H1 (cell line): ENCODE measurements around the gene SPON2. TPM values are rescaled to one million over a fixed set of nuclear protein-coding genes. Genes with fewer than 3 reads are reported as not detected.

Experiments
- CTCF ChIA-PET: fragments of 300-600 bp; sonication (Branson Sonifier 250); formaldehyde crosslinking; loops from one replicate; lab custom pipeline; 2021; ENCODE audit not compliant: partially characterized antibody; lab: Charles Lee
- POLR2A ChIA-PET: fragments of 300-600 bp; sonication (Branson Sonifier 250); formaldehyde crosslinking; loops from one replicate; lab custom pipeline; 2021; ENCODE audit warnings: inconsistent platforms; ENCODE audit not compliant: partially characterized antibody; lab: Charles Lee
- DNase-seq, 2 experiments: peaks; one replicate each; pipeline versions ENCODE4 v3.0.0 to v3.0.0-alpha.2; 2010 to 2022; ENCODE audit warnings: low spot score in 2 of 2, low read depth in 1 of 2, mixed read lengths in 1 of 2
- FAIRE-seq: peaks from 2 replicates; lab custom pipeline; 2011; peaks lifted over from hg19 to GRCh38; lab: Jason Lieb, UNC
- H2AFZ ChIP-seq: 2 replicates; pipeline ENCODE4 v1.8.1; 2012; ENCODE audit warnings: low read length, inconsistent platforms
- H2AK5ac ChIP-seq: 2 replicates; pipeline ENCODE4 v1.6.1; 2013; ENCODE audit warnings: low read depth, low read length
- H2BK120ac ChIP-seq: replicated peaks from 2 replicates; pipeline ENCODE3; 2013; ENCODE audit warnings: low read depth, low read length, inconsistent platforms
- H2BK12ac ChIP-seq: 2 replicates; pipeline ENCODE4 v1.6.1; 2013; ENCODE audit warnings: low read depth, low read length
- H2BK15ac ChIP-seq: 2 replicates; pipeline ENCODE4 v1.6.1; 2013; ENCODE audit warnings: low read length
- H2BK20ac ChIP-seq: 2 replicates; pipeline ENCODE4 v1.6.1; 2013; ENCODE audit warnings: low read length
- H2BK5ac ChIP-seq: 2 replicates; pipeline ENCODE4 v1.6.1; 2013; ENCODE audit warnings: low read depth, low read length
- H3K14ac ChIP-seq: 2 replicates; pipeline ENCODE4 v1.6.1; 2013; ENCODE audit warnings: inconsistent platforms; ENCODE audit not compliant: insufficient read length
- H3K18ac ChIP-seq: 2 replicates; pipeline ENCODE4 v1.6.1; 2013; ENCODE audit warnings: low read length; ENCODE audit errors: extremely low read depth
- H3K23ac ChIP-seq: 2 replicates; pipeline ENCODE4 v1.6.1; 2013; ENCODE audit warnings: inconsistent platforms; ENCODE audit not compliant: insufficient read length
- H3K23me2 ChIP-seq: 2 replicates; pipeline ENCODE4 v1.6.1; 2013; ENCODE audit warnings: low read depth, low read length
- H3K27ac ChIP-seq: 2 replicates; pipeline ENCODE4 v1.6.1; 2011; ENCODE audit warnings: low read depth, low read length, inconsistent platforms
- H3K27me3 ChIP-seq, 4 experiments: replicated peaks in 1 of 4; 1 replicate in 1 of 4; 2 replicates in 3 of 4; pipeline versions ENCODE4 v1.6.1 to v1.8.1; 2011 to 2013; ENCODE audit warnings: low read length in 3 of 4, mild to moderate bottlenecking in 3 of 4, inconsistent platforms in 2 of 4, mixed read lengths in 2 of 4, moderate library complexity in 1 of 4; ENCODE audit not compliant: control insufficient read depth in 3 of 4, insufficient read depth in 3 of 4; ENCODE audit errors: extremely low read depth in 1 of 4
- H3K36me3 ChIP-seq, 4 experiments: 2 replicates each; pipeline versions ENCODE4 v1.6.1 to v1.8.1; 2011 to 2013; ENCODE audit warnings: mild to moderate bottlenecking in 4 of 4, low read length in 3 of 4, moderate library complexity in 2 of 4, control low read depth in 1 of 4, inconsistent platforms in 1 of 4; ENCODE audit not compliant: insufficient read depth in 4 of 4, control insufficient read depth in 2 of 4
- H3K4ac ChIP-seq: replicated peaks from 2 replicates; pipeline ENCODE3; 2013; ENCODE audit warnings: low read length, low read depth, mixed read lengths, inconsistent platforms; ENCODE audit not compliant: insufficient read length
- H3K4me1 ChIP-seq, 4 experiments: replicated peaks in 1 of 4; 1 replicate in 1 of 4; 2 replicates in 3 of 4; pipeline versions ENCODE4 v1.6.1 to v1.8.1; 2011 to 2013; ENCODE audit warnings: low read length in 3 of 4, inconsistent platforms in 2 of 4, mixed read lengths in 1 of 4; ENCODE audit not compliant: insufficient read depth in 4 of 4, control insufficient read depth in 3 of 4
- H3K4me2 ChIP-seq, 2 experiments: 2 replicates each; pipeline versions ENCODE4 v1.6.1 to v1.8.1; 2011 to 2013; ENCODE audit warnings: low read depth in 2 of 2, low read length in 2 of 2, control low read depth in 1 of 2, inconsistent platforms in 1 of 2, mild to moderate bottlenecking in 1 of 2; ENCODE audit not compliant: insufficient read depth in 1 of 2
- H3K4me3 ChIP-seq, 4 experiments: fragments of 200-600, 300-600 bp in 1 of 4; sonication (generic), shearing (Covaris generic), sonication (Bioruptor Twin) in 1 of 4; 2 replicates each; pipeline versions ENCODE4 v1.5.1 to v1.8.1; 2011 to 2016; ENCODE audit warnings: low read length in 4 of 4, low read depth in 3 of 4, control low read depth in 2 of 4, inconsistent platforms in 2 of 4, mild to moderate bottlenecking in 2 of 4, mixed read lengths in 1 of 4, moderate library complexity in 1 of 4; ENCODE audit not compliant: insufficient read depth in 2 of 4; ENCODE audit errors: extremely low read depth in 1 of 4
- H3K56ac ChIP-seq: replicated peaks from 2 replicates; pipeline ENCODE3; 2013; ENCODE audit warnings: low read depth, mild to moderate bottlenecking, mixed read lengths, low read length, inconsistent platforms; ENCODE audit not compliant: insufficient read length
- H3K79me1 ChIP-seq: 2 replicates; pipeline ENCODE4 v1.6.1; 2013; ENCODE audit warnings: low read depth, low read length, control low read depth
- H3K79me2 ChIP-seq, 2 experiments: 2 replicates each; pipeline versions ENCODE4 v1.6.1 to v1.8.1; 2012 to 2013; ENCODE audit warnings: low read length in 2 of 2, mild to moderate bottlenecking in 2 of 2, inconsistent platforms in 1 of 2; ENCODE audit not compliant: insufficient read depth in 2 of 2, control insufficient read depth in 1 of 2
- H3K9ac ChIP-seq, 4 experiments: replicated peaks in 1 of 4; 1 replicate in 1 of 4; 2 replicates in 3 of 4; pipeline versions ENCODE4 v1.6.1 to v1.8.1; 2011 to 2013; ENCODE audit warnings: low read depth in 3 of 4, low read length in 3 of 4, control low read depth in 2 of 4, mild to moderate bottlenecking in 2 of 4, moderate library complexity in 2 of 4, inconsistent platforms in 1 of 4; ENCODE audit errors: extremely low read depth in 1 of 4
- H3K9me3 ChIP-seq, 2 experiments: 2 replicates each; pipeline versions ENCODE4 v1.6.1 to v1.8.1; 2012 to 2013; ENCODE audit warnings: mild to moderate bottlenecking in 2 of 2, moderate library complexity in 2 of 2, control low read depth in 1 of 2, inconsistent platforms in 1 of 2, low read depth in 1 of 2, low read length in 1 of 2, mixed read lengths in 1 of 2; ENCODE audit not compliant: insufficient read depth in 2 of 2
- H4K20me1 ChIP-seq, 2 experiments: replicated peaks in 1 of 2; 2 replicates each; pipeline versions ENCODE3 to v1.8.1; 2011 to 2013; ENCODE audit warnings: inconsistent platforms in 2 of 2, low read length in 2 of 2, mild to moderate bottlenecking in 1 of 2; ENCODE audit not compliant: insufficient read depth in 2 of 2, control insufficient read depth in 1 of 2
- H4K5ac ChIP-seq: 2 replicates; pipeline ENCODE4 v1.6.1; 2013; ENCODE audit warnings: low read length, low read depth, mixed read lengths, inconsistent platforms; ENCODE audit not compliant: insufficient read length
- H4K8ac ChIP-seq: 2 replicates; pipeline ENCODE4 v1.8.0; 2013; ENCODE audit warnings: mild to moderate bottlenecking, moderate library complexity, low read length, inconsistent platforms; ENCODE audit not compliant: insufficient read depth; ENCODE audit errors: extremely low read depth
- H4K91ac ChIP-seq: replicated peaks from 2 replicates; pipeline ENCODE3; 2013; ENCODE audit warnings: low read length, mixed read lengths, inconsistent platforms; ENCODE audit not compliant: insufficient read length
- ASH2L ChIP-seq: fragments of 200-600, 300-600 bp; sonication (generic); IDR thresholded peaks from one replicate; pipeline ENCODE4 v1.7.1; 2017; ENCODE audit warnings: low read length
- NRF1 ChIP-seq: IDR thresholded peaks from 2 replicates; pipeline ENCODE4 v1.6.1; 2011; ENCODE audit warnings: mild to moderate bottlenecking, low read depth, low read length, improper control_type of control experiment
- WGBS, 2 experiments: shearing (Covaris generic) in 1 of 2; methylation state at CpG; one replicate each; pipeline versions ENCODE4 v1.1.6 to v1.1.7; 2013 to 2015; ENCODE audit warnings: low lambda C conversion rate in 2 of 2, mixed read lengths in 2 of 2, inconsistent platforms in 1 of 2, low coverage in 1 of 2, missing lambda C conversion rate in 1 of 2; ENCODE audit not compliant: insufficient replicate concordance in 2 of 2, insufficient coverage in 1 of 2, insufficient read length in 1 of 2; ENCODE audit errors: extremely low coverage in 1 of 2, missing lambda C conversion rate in 1 of 2; 5-methylcytosine and 5-hydroxymethylcytosine counted together
- polyA plus RNA-seq, 7 experiments: library from polyadenylated mRNA; depleted of rRNA in 3 of 7; stranded (reverse) in 5 of 7; unstranded in 2 of 7; fragments of >200 nt in 5 of 7; fragments of 200-250 nt in 2 of 7; gene quantifications; 1 replicate in 5 of 7; 2 replicates in 1 of 7; 4 replicates in 1 of 7; pipeline versions ENCODE4 v1.2.1 to v1.2.3, GENCODE V29; 2011 to 2013; ENCODE audit warnings: missing spikeins in 2 of 7, mixed read lengths in 2 of 7
- total RNA-seq: library from RNA; stranded (reverse); fragmentation: NEBNext Ultra II Directional; extraction: Animal tissue kit (Norgen Biotek cat#: 25700); gene quantifications from 2 replicates; pipeline ENCODE4 v1.2.1, GENCODE V29; 2021

The SPON2 gene
- total and polyA plus RNA-seq, 2 of the 8 experiments (the other 6 are each of a cell fraction or from before 2014, with no cell fraction given) = 2.8 to 3.2 TPM

DNA sequence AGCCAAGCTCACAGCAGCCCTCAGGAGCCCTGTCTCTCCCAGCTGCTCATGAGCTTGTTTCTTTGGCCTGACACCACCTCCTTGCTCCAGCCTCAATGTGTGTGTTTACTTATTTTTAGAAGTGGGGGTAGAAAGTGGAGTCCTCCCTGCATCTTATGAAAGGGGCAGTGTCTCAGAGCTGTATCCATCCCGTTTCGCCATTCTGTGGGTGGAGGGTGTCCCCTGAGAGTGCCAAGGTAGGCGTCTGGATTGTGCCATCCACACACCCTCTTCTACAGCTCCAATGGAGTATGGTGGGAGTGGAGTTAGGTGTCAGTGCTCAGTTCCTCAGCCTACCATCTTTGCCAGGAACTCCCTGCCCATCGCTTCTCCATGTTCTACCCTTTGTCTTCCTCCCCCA, 8.3 kb downstream of the SPON2 start:
- POLR2A ChIA-PET = no interaction called here
- no peaks in the 10 kb centered on the region for H3K79me1 ChIP-seq
- H4K5ac ChIP-seq = no peak overlapping the region
- H3K4ac ChIP-seq = no peak overlapping the region
- no peak overlapping the region for H3K27ac ChIP-seq
- no peak overlapping the region for H3K56ac ChIP-seq
- H3K23me2 ChIP-seq = peaks cover 4% of the 10 kb centered on the region; the same call in 1 of the 2 replicates
- WGBS, 2 experiments = 87% methylated on average over 4 of the region's 4 CpGs; no CpG with 5 or more reads in 1 of the 2 experiments
- H3K36me3 ChIP-seq = no peaks in the 10 kb centered on the region
- H3K23ac ChIP-seq = no peak overlapping the region
- no peak overlapping the region for H2AFZ ChIP-seq
- no peak overlapping the region for H2BK12ac ChIP-seq
- H2BK120ac ChIP-seq = no peak overlapping the region
- peaks cover 2 to 7% of the 10 kb centered on the region in 2 experiments for H4K20me1 ChIP-seq
- no peak overlapping the region for H3K4me2 ChIP-seq
- CTCF ChIA-PET = interaction anchor here (1.7 kb wide), 1 partner anchor 33 kb away, joined by 5 read pairs; no protein-coding TSS in a partner anchor
- H3K4me3 ChIP-seq = no peak overlapping the region
- H2BK15ac ChIP-seq = no peak overlapping the region
- no peak overlapping the region for H2BK20ac ChIP-seq
- H3K9ac ChIP-seq = no peak overlapping the region
- peaks cover 9 to 19% (median 16%) of the 10 kb centered on the region in 4 experiments for H3K27me3 ChIP-seq
- peaks cover 0 to 3% of the 10 kb centered on the region in 2 experiments; a peak in 1 of 4 replicates for H3K9me3 ChIP-seq
- peaks cover 0 to 2% (median 0%) of the 10 kb centered on the region in 4 experiments; a peak in 1 of 7 replicates for H3K4me1 ChIP-seq
- no peaks in the 10 kb centered on the region for H3K79me2 ChIP-seq
- DNase-seq = no peak
- no peak overlapping the region for H3K18ac ChIP-seq
- FAIRE-seq = no peak
- no peak overlapping the region for H4K8ac ChIP-seq
- H2AK5ac ChIP-seq = no peak overlapping the region
- no peak overlapping the region for H4K91ac ChIP-seq
- no peak overlapping the region for H2BK5ac ChIP-seq
- no peak overlapping the region for H3K14ac ChIP-seq
- TF ChIP-seq NRF1 = no peak
- no peak for TF ChIP-seq ASH2L
